Loucy (cell line): ENCODE data around the gene AFF3.

Experiments used
- H2AFZ ChIP-seq: fragments of 200-600 bp; sonication (generic); 2 replicates; pipeline ENCODE4 v1.6.0; 2016; ENCODE audit warnings: antibody characterized with exemption, mild to moderate bottlenecking, low read length, moderate library complexity
- H3F3A ChIP-seq: fragments of 200-600 bp; 2 replicates; pipeline ENCODE4 v1.6.0; 2016; ENCODE audit warnings: antibody characterized with exemption, low read depth, mild to moderate bottlenecking
- H3K27me3 ChIP-seq: fragments of 200-600 bp; sonication (generic); 2 replicates; pipeline ENCODE4 v1.6.1; 2014; ENCODE audit warnings: low read length, mild to moderate bottlenecking; ENCODE audit not compliant: insufficient read depth, poor library complexity, severe bottlenecking
- H3K36me3 ChIP-seq: fragments of 200-600 bp; sonication (generic); 2 replicates; pipeline ENCODE4 v1.6.1; 2016; ENCODE audit warnings: low read length; ENCODE audit not compliant: insufficient read depth
- H3K4me1 ChIP-seq: fragments of 200-600 bp; sonication (generic); 2 replicates; pipeline ENCODE4 v1.5.1; 2014; ENCODE audit warnings: low read length, mild to moderate bottlenecking; ENCODE audit not compliant: insufficient read depth, poor library complexity, severe bottlenecking
- H3K4me2 ChIP-seq: fragments of 200-600 bp; sonication (generic); 2 replicates; pipeline ENCODE4 v1.6.0; 2014; ENCODE audit warnings: antibody characterized with exemption, low read length, low read depth, mild to moderate bottlenecking; ENCODE audit not compliant: poor library complexity, severe bottlenecking
- H3K4me3 ChIP-seq: fragments of 200-600 bp; sonication (generic); 2 replicates; pipeline ENCODE4 v1.5.1; 2014; ENCODE audit warnings: low read length, mild to moderate bottlenecking, mixed read lengths; ENCODE audit not compliant: poor library complexity, severe bottlenecking
- H3K79me2 ChIP-seq: fragments of 200-600 bp; sonication (generic); 2 replicates; pipeline ENCODE4 v1.6.1; 2014; ENCODE audit warnings: low read length; ENCODE audit not compliant: insufficient read depth
- H3K9ac ChIP-seq: fragments of 200-600 bp; sonication (generic); 2 replicates; pipeline ENCODE4 v1.6.0; 2014; ENCODE audit warnings: mild to moderate bottlenecking, low read depth, low read length, moderate library complexity; ENCODE audit not compliant: poor library complexity, severe bottlenecking
- H3K9me2 ChIP-seq: fragments of 200-600 bp; sonication (generic); replicated peaks from 2 replicates; pipeline ENCODE4 v1.6.1; 2016; ENCODE audit warnings: low read depth, low read length, mixed read lengths
- H3K9me3 ChIP-seq: fragments of 200-600 bp; sonication (generic); 2 replicates; pipeline ENCODE4 v1.6.1; 2014; ENCODE audit warnings: mild to moderate bottlenecking, antibody characterized with exemption, low read length, low read depth; ENCODE audit not compliant: insufficient read depth
- H4K20me1 ChIP-seq: fragments of 200-600 bp; sonication (generic); 2 replicates; pipeline ENCODE4 v1.6.0; 2014; ENCODE audit warnings: antibody characterized with exemption, low read length, mild to moderate bottlenecking; ENCODE audit not compliant: insufficient read depth, poor library complexity, severe bottlenecking
- CTCF ChIP-seq: fragments of 200-600 bp; sonication (generic); conservative IDR thresholded peaks from 2 replicates; pipeline ENCODE4 v1.5.1; 2014; ENCODE audit warnings: mild to moderate bottlenecking, antibody characterized with exemption, low read length
- EZH2phosphoT487 ChIP-seq: fragments of 200-600 bp; IDR thresholded peaks from 2 replicates; pipeline ENCODE4 v1.6.1; 2018; ENCODE audit warnings: antibody characterized with exemption, mild to moderate bottlenecking, moderate library complexity, borderline replicate concordance

The AFF3 gene

GRCh38 chr2:99875627-99876201 is 266.7 kb downstream of the AFF3 start:
- Histone ChIP-seq H3K4me2 (no peak overlapping the region), H3K4me3 (no peak overlapping the region), H3K79me2 (no peaks in the 10 kb centered on the region), H3F3A (peaks cover 2% of the 10 kb centered on the region; the same call in 1 of the 2 replicates), H3K27me3 (no peaks in the 10 kb centered on the region), H2AFZ (no peak overlapping the region), H3K36me3 (no peaks in the 10 kb centered on the region), H3K9me3 (no peaks in the 10 kb centered on the region), H3K9me2 (no peaks in the 10 kb centered on the region), H3K9ac (no peak overlapping the region), H3K4me1 (no peaks in the 10 kb centered on the region), H4K20me1 (no peaks in the 10 kb centered on the region)
- TF ChIP-seq CTCF (no peak), EZH2phosphoT487 (no peak)

GRCh38 chr2:99868260-99868659 is 274.1 kb downstream of the AFF3 start:
- TF ChIP-seq EZH2phosphoT487 (no peak), CTCF (no peak)
- Histone ChIP-seq H2AFZ (no peak overlapping the region), H3K79me2 (no peaks in the 10 kb centered on the region), H3K9me2 (no peaks in the 10 kb centered on the region), H3F3A (no peaks in the 10 kb centered on the region), H3K9ac (no peak overlapping the region), H3K4me3 (no peak overlapping the region), H3K4me1 (peaks cover 22% of the 10 kb centered on the region), H3K36me3 (no peaks in the 10 kb centered on the region), H3K9me3 (no peaks in the 10 kb centered on the region), H3K4me2 (no peak overlapping the region), H3K27me3 (no peaks in the 10 kb centered on the region), H4K20me1 (no peaks in the 10 kb centered on the region)

DNA sequence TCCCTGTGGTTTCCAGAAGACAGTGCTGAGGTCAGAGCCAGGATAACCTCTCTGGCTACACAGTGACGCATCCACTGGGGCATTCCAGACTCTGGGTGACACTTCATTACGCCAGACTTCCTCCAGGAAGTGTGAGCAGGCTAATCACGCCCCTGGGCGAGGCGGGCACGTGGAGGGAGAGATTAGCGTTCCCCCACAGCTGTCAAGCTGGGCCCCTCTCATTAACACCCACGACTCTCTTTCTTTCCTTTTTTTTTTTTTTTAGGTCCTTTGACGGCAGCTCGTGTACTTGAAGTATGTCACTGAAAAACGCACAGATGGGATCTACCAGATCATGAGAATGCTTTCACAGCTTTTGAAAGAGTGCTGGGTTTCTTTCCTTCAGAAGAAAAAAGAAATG is 274.6 kb downstream of the AFF3 start:
- Histone ChIP-seq H3K9me3 (no peaks in the 10 kb centered on the region), H4K20me1 (no peaks in the 10 kb centered on the region), H3K9me2 (no peaks in the 10 kb centered on the region), H3F3A (no peaks in the 10 kb centered on the region), H3K4me2 (no peak overlapping the region), H3K4me3 (no peak overlapping the region), H3K27me3 (no peaks in the 10 kb centered on the region), H3K4me1 (peaks cover 26% of the 10 kb centered on the region), H2AFZ (no peak overlapping the region), H3K79me2 (no peaks in the 10 kb centered on the region), H3K36me3 (no peaks in the 10 kb centered on the region), H3K9ac (no peak overlapping the region)
- no peak for TF ChIP-seq CTCF
- TF ChIP-seq EZH2phosphoT487: no peak
